ENCODE data around the gene PAPPA2.

The PAPPA2 gene

DNA sequence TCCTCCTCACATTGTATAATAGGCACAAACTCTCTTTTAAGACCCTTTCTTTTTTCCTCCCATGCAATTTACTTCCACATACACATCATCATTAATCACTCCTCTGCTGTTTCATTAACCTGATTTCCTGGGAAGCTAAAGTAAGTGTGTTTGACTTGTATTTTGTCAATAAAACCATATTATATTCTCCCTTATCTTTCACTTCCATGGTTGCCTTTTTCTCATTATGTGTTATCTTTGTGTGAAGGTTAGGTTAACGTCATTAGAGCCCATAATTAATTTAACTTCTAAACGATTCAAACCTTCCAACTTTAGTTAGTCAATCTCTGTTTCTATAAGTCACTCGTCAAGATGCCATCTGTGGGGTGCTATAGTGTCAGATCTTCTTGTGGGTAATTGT, 313.0 kb downstream of the PAPPA2 start:
- TF ChIP-seq CTCF (IDR thresholded peaks at IDR 0.05; ENCODE audit: control insufficient read depth, extremely low read depth, insufficient read depth) = no peak
- no peak overlapping the region for H3K4me3 ChIP-seq (ENCODE audit: low read depth, low read length)
- no peak for DNase-seq (ENCODE audit: low read depth)

DNA sequence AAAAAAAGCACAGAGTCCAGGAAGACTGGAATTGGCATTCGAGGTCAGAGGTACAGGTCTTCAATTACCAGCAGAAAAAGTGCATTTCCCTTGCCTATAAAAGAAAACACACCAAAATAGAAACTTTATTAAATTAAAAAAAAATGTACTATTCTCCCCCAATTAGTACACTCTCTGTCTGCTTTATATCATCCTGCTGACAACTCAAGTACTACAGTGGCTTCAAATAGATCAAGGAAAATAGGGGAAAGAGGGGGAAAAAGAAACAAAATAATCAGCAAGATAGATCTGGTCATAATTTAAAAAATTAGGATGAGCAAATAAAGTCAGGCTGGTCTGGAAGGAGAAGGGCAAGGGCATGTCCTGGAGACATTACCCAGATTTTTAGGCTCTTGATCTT, 315.1 kb downstream of the PAPPA2 start:
- TF ChIP-seq CTCF (IDR thresholded peaks at IDR 0.05; ENCODE audit: control insufficient read depth, extremely low read depth, insufficient read depth) = no peak
- H3K4me3 ChIP-seq (ENCODE audit: low read depth, low read length) = no peak overlapping the region
- DNase-seq (ENCODE audit: low read depth) = no peak

- no peak for TF ChIP-seq CTCF (IDR thresholded peaks at IDR 0.05; ENCODE audit: control insufficient read depth, extremely low read depth, insufficient read depth)
- DNase-seq (ENCODE audit: low read depth) = no peak
- H3K4me3 ChIP-seq (ENCODE audit: low read depth, low read length) = no peak overlapping the region
Observed at GRCh38 chr1:176779992-176780328, 317.0 kb downstream of the PAPPA2 start.

- DNase-seq (ENCODE audit: low read depth) = no peak
- H3K4me3 ChIP-seq (ENCODE audit: low read depth, low read length) = no peak overlapping the region
- TF ChIP-seq CTCF (IDR thresholded peaks at IDR 0.05; ENCODE audit: control insufficient read depth, extremely low read depth, insufficient read depth) = no peak
Observed at GRCh38 chr1:176783309-176783708, 320.3 kb downstream of the PAPPA2 start.

GRCh38 chr1:176785056-176785455, 322.1 kb downstream of the PAPPA2 start:
- H3K4me3 ChIP-seq (ENCODE audit: low read depth, low read length) = no peak overlapping the region
- DNase-seq (ENCODE audit: low read depth) = no peak
- TF ChIP-seq CTCF (IDR thresholded peaks at IDR 0.05; ENCODE audit: control insufficient read depth, extremely low read depth, insufficient read depth) = no peak

GRCh38 chr1:176785791-176786190, 322.8 kb downstream of the PAPPA2 start:
- no peak for DNase-seq (ENCODE audit: low read depth)
- H3K4me3 ChIP-seq (ENCODE audit: low read depth, low read length) = no peak overlapping the region
- no peak for TF ChIP-seq CTCF (IDR thresholded peaks at IDR 0.05; ENCODE audit: control insufficient read depth, extremely low read depth, insufficient read depth)

- no peak overlapping the region for H3K4me3 ChIP-seq (ENCODE audit: low read depth, low read length)
- TF ChIP-seq CTCF (IDR thresholded peaks at IDR 0.05; ENCODE audit: control insufficient read depth, extremely low read depth, insufficient read depth) = no peak
- DNase-seq (ENCODE audit: low read depth) = no peak
Observed at GRCh38 chr1:176786274-176786673, 323.3 kb downstream of the PAPPA2 start.

Data from LNCaP clone FGC (cell line).